Measurements from ENCODE around the gene PCK1.

DNA sequence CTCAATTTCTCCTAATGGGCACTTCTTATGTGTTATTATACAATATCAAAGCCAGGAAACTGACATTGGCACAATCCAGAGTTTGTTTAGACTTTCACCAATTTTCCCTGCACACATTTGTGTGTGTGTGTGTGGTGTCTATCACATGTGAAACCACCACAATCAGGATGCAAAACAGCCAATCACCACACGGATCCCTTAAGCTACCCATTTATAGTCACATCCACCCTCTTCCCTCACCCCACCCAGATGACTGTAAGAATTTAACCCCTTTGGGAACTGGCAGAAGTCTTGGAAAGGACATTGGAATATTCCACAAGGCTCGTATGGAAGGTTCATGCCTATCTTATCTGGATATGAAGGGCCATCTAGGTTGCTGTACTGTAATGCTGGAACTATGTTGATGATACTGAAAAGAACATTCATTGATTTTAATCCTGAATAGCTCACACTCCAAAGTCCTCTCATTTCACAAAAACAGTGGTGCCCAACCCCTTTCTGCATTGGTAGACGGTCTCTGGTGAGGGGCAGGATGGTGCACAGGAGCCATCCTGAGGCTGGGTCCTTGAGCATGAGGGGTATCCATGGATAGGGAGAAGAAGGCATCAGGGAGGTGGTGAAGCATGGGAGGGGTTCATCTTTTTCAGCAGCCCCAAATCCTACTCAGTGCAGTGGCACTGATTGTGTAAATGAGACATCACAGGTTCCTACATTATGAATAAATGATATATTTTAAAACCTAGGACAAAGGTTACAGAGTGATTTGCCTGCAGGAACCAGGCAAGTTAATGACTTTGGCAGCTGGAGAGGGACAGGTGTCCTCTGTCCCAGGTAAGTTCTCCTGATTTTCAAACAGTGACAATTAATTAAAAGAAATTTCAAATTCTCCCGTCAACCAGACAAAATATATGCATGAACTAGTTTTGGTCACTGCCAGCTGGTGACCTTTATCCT, 23.9 kb upstream of the PCK1 start:
- TF ChIP-seq, protein P1, sequence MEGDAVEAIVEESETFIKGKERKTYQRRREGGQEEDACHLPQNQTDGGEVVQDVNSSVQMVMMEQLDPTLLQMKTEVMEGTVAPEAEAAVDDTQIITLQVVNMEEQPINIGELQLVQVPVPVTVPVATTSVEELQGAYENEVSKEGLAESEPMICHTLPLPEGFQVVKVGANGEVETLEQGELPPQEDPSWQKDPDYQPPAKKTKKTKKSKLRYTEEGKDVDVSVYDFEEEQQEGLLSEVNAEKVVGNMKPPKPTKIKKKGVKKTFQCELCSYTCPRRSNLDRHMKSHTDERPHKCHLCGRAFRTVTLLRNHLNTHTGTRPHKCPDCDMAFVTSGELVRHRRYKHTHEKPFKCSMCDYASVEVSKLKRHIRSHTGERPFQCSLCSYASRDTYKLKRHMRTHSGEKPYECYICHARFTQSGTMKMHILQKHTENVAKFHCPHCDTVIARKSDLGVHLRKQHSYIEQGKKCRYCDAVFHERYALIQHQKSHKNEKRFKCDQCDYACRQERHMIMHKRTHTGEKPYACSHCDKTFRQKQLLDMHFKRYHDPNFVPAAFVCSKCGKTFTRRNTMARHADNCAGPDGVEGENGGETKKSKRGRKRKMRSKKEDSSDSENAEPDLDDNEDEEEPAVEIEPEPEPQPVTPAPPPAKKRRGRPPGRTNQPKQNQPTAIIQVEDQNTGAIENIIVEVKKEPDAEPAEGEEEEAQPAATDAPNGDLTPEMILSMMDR (conservative IDR thresholded peaks at IDR 0.05 in 1 of 2, IDR thresholded peaks at IDR 0.05 in 1 of 2; ENCODE audit: low read depth in 1 of 2, low read length in 2 of 2) = no peak
- TF ChIP-seq EZH2 (IDR thresholded peaks at IDR 0.05; ENCODE audit: low read length, missing control alignments) = no peak

Measured in fibroblast of lung (primary cell).